HCT116 (cell line): ENCODE measurements around the gene JSRP1. TPM values are rescaled to one million over a fixed set of nuclear protein-coding genes. Genes with fewer than 3 reads are reported as not detected.

Source experiments
- ATAC-seq: fragments of 200-7000 bp; cut with Tn5 transposase; 2 replicates; pipeline ENCODE4 v1.9.1; 2020; ENCODE audit warnings: mild to moderate bottlenecking, moderate library complexity
- BruUV-seq: library from RNA; stranded (reverse); fragments of 400-500 nt; replicated peaks from 2 replicates; lab custom pipeline; 2021; lab: Mats Ljungman, UMichigan
- CTCF ChIA-PET: fragments of 300-600 bp; sonication (Branson Sonifier 250); formaldehyde crosslinking; loops from one replicate; lab custom pipeline; 2021; ENCODE audit warnings: antibody characterized with exemption; lab: Charles Lee
- POLR2A ChIA-PET: fragments of 300-600, 350-600 bp; sonication (Branson Sonifier 250); formaldehyde crosslinking; loops from one replicate; lab custom pipeline; 2021; ENCODE audit warnings: antibody characterized with exemption; lab: Charles Lee
- RAD21 ChIA-PET, 2 experiments: fragments of 300-600 bp; sonication (Branson Sonifier 250); formaldehyde crosslinking; loops; one replicate each; lab custom pipeline; 2023; ENCODE audit warnings: low total read pairs in 2 of 2; ENCODE audit not compliant: uncharacterized antibody in 2 of 2, unreplicated experiment in 2 of 2, low non-redundant PET in 1 of 2; lab: Charles Lee
- DNase-seq: peaks from one replicate; pipeline ENCODE4 v3.0.0-alpha.2; 2010; ENCODE audit warnings: low read depth, low spot score
- H2AFZ ChIP-seq: fragments of 200-600 bp; shearing (Covaris generic), sonication (generic); 2 replicates; pipeline ENCODE4 v1.6.1; 2017; ENCODE audit warnings: low read depth, mixed run types, mixed read lengths, antibody characterized with exemption, low read length; ENCODE audit not compliant: poor library complexity, severe bottlenecking
- H3K27ac ChIP-seq: 2 replicates; pipeline ENCODE4 v1.5.1; 2012; ENCODE audit warnings: low read depth, low read length
- H3K27me3 ChIP-seq: fragments of 200-600 bp; sonication (generic); 2 replicates; pipeline ENCODE4 v1.6.1; 2016; ENCODE audit warnings: mixed run types, low read length, mixed read lengths; ENCODE audit not compliant: insufficient read depth
- H3K36me3 ChIP-seq, 2 experiments: fragments of 200-500 bp in 1 of 2; fragments of 200-600 bp in 1 of 2; sonication (Bioruptor generic) in 1 of 2; sonication (generic) in 1 of 2; 2 replicates each; pipeline versions ENCODE4 v1.5.1 to v1.6.1; 2014 to 2016; ENCODE audit warnings: low read length in 2 of 2, inconsistent platforms in 1 of 2, mixed read lengths in 1 of 2, mixed run types in 1 of 2; ENCODE audit not compliant: insufficient read depth in 2 of 2, control insufficient read depth in 1 of 2
- H3K4me1 ChIP-seq, 2 experiments: fragments of 200-600 bp in 1 of 2; sonication (generic) in 1 of 2; 2 replicates each; pipeline versions ENCODE4 v1.5.1 to v1.6.1; 2012 to 2017; ENCODE audit warnings: low read length in 2 of 2, inconsistent platforms in 1 of 2, mild to moderate bottlenecking in 1 of 2, mixed read lengths in 1 of 2, mixed run types in 1 of 2, moderate library complexity in 1 of 2; ENCODE audit not compliant: insufficient read depth in 2 of 2, control insufficient read depth in 1 of 2
- H3K4me2 ChIP-seq: fragments of 200-600 bp; sonication (generic); 2 replicates; pipeline ENCODE4 v1.6.1; 2017; ENCODE audit warnings: mixed run types, low read length, mixed read lengths
- H3K4me3 ChIP-seq, 2 experiments: fragments of 200-600 bp in 1 of 2; sonication (generic) in 1 of 2; replicated peaks in 1 of 2; 2 replicates each; pipeline ENCODE4 v1.5.1; 2011 to 2016; ENCODE audit warnings: low read length in 2 of 2, control low read depth in 1 of 2, low read depth in 1 of 2, mild to moderate bottlenecking in 1 of 2, mixed read lengths in 1 of 2, mixed run types in 1 of 2
- H3K79me2 ChIP-seq: fragments of 200-600 bp; sonication (generic); 2 replicates; pipeline ENCODE4 v1.6.1; 2017; ENCODE audit warnings: mild to moderate bottlenecking, mixed run types, low read length, moderate library complexity, mixed read lengths; ENCODE audit not compliant: insufficient read depth
- H3K9ac ChIP-seq: fragments of 200-600 bp; sonication (generic); 2 replicates; pipeline ENCODE4 v1.6.1; 2016; ENCODE audit warnings: low read length, mixed read lengths
- H3K9me2 ChIP-seq: fragments of 200-600 bp; sonication (generic), shearing (Covaris generic); 2 replicates; pipeline ENCODE4 v1.6.1; 2017; ENCODE audit warnings: mixed run types, mild to moderate bottlenecking, moderate library complexity; ENCODE audit not compliant: insufficient read depth
- H3K9me3 ChIP-seq, 2 experiments: fragments of 200-500 bp in 1 of 2; fragments of 200-600 bp in 1 of 2; sonication (Bioruptor generic) in 1 of 2; sonication (generic) in 1 of 2; 2 replicates each; pipeline ENCODE4 v1.6.1; 2014 to 2017; ENCODE audit warnings: low read length in 2 of 2, mixed read lengths in 2 of 2, inconsistent platforms in 1 of 2, low read depth in 1 of 2, mild to moderate bottlenecking in 1 of 2, mixed run types in 1 of 2, moderate library complexity in 1 of 2; ENCODE audit not compliant: control insufficient read depth in 1 of 2, insufficient read depth in 1 of 2
- H4K20me1 ChIP-seq: fragments of 200-600 bp; sonication (generic), shearing (Covaris generic); 2 replicates; pipeline ENCODE4 v1.6.1; 2017; ENCODE audit warnings: mixed run types, mild to moderate bottlenecking, moderate library complexity; ENCODE audit not compliant: insufficient read depth
- EGR1 ChIP-seq: IDR thresholded peaks from 2 replicates; pipeline ENCODE4 v1.6.1; 2012; ENCODE audit warnings: low read depth
- ELF1 ChIP-seq: IDR thresholded peaks from 2 replicates; pipeline ENCODE4 v1.6.1; 2012; ENCODE audit warnings: low read depth, borderline replicate concordance
- EZH2 ChIP-seq: fragments of 200-600 bp; sonication (generic); IDR thresholded peaks from 2 replicates; pipeline ENCODE4 v1.6.1; 2017; ENCODE audit warnings: antibody characterized with exemption, mixed run types
- EZH2phosphoT487 ChIP-seq: fragments of 200-600 bp; IDR thresholded peaks from 2 replicates; pipeline ENCODE4 v1.6.1; 2018; ENCODE audit warnings: antibody characterized with exemption, borderline replicate concordance
- MAX ChIP-seq: IDR thresholded peaks from 2 replicates; pipeline ENCODE4 v1.6.1; 2012
- POLR2A ChIP-seq: IDR thresholded peaks from 2 replicates; pipeline ENCODE4 v1.7.0; 2011; ENCODE audit warnings: borderline replicate concordance; ENCODE audit not compliant: insufficient read depth, insufficient read length; ENCODE audit errors: extremely low read depth
- POLR2AphosphoS5 ChIP-seq: IDR thresholded peaks from 2 replicates; pipeline ENCODE4 v1.6.1; 2011; ENCODE audit warnings: mild to moderate bottlenecking, low read depth, low read length, moderate library complexity
- RAD21 ChIP-seq: IDR thresholded peaks from 2 replicates; pipeline ENCODE4 v1.6.1; 2012; ENCODE audit warnings: low read depth, mild to moderate bottlenecking
- SIN3A ChIP-seq: IDR thresholded peaks from 2 replicates; pipeline ENCODE4 v1.6.1; 2012; ENCODE audit warnings: low read depth
- SP1 ChIP-seq: IDR thresholded peaks from 2 replicates; pipeline ENCODE4 v1.6.1; 2012; ENCODE audit warnings: low read depth
- ZFX ChIP-seq: fragments of 450-650 bp; IDR thresholded peaks from 2 replicates; pipeline ENCODE4 v1.6.1; 2017
- ZNF274 ChIP-seq: fragments of 200-500 bp; sonication (Bioruptor generic); IDR thresholded peaks from 2 replicates; pipeline ENCODE4 v1.6.1; 2014; ENCODE audit warnings: mild to moderate bottlenecking, low read depth, low read length, inconsistent platforms
- intact Hi-C: fragments of 100-400 bp; cut with micrococcal nuclease; formaldehyde crosslinking; loops from 2 replicates; pipeline ENCODE4 v1.10.0; 2022
- total RNA-seq: library from RNA; stranded (reverse); gene quantifications from one replicate; pipeline ENCODE4 v1.2.1, GENCODE V29; 2021; ENCODE audit not compliant: unreplicated experiment
- TF ChIP-seq, protein P1 (sequence below): IDR thresholded peaks from 2 replicates; pipeline ENCODE4 v1.6.1; 2011; ENCODE audit warnings: mild to moderate bottlenecking, low read length, moderate library complexity; ENCODE audit not compliant: insufficient replicate concordance; ENCODE audit errors: extremely low read depth
- TF ChIP-seq, protein P2 (sequence below), 3 experiments: fragments of 200-600 bp in 1 of 3; sonication (generic) in 1 of 3; IDR thresholded peaks in 2 of 3; conservative IDR thresholded peaks in 1 of 3; 2 replicates each; pipeline ENCODE4 v1.5.1; 2012 to 2017; ENCODE audit warnings: low read depth in 2 of 3, low read length in 2 of 3, antibody characterized with exemption in 1 of 3, borderline replicate concordance in 1 of 3, control low read depth in 1 of 3, mild to moderate bottlenecking in 1 of 3, mixed read lengths in 1 of 3, mixed run types in 1 of 3, moderate library complexity in 1 of 3; ENCODE audit not compliant: insufficient read depth in 1 of 3

The JSRP1 gene
- total RNA-seq, 1 experiment from 2014 or later: 0.30 TPM

GRCh38 chr19:2236314-2237050 is 19.7 kb downstream of the JSRP1 start, which contains the start of the genes PLEKHJ1 and SF3A2:
Gene PLEKHJ1 (minus strand): TSS chr19:2236329. CDS start chr19:2236248, 81 bp downstream.
Gene SF3A2 (plus strand): TSS chr19:2236824. CDS start chr19:2243419, 6,595 bp downstream.
- BruUV-seq: no TSS peak
- CTCF ChIA-PET: interaction anchor here (0.7 to 1.4 kb wide), 3 partner anchors 81 to 149 kb away, joined by 3 to 5 read pairs (median 3); no protein-coding TSS in a partner anchor
- peaks cover 83% of the 10 kb centered on the region for H3K79me2 ChIP-seq
- H3K9me3 ChIP-seq: no peaks in the 10 kb centered on the region
- peaks cover 9 to 47% of the 10 kb centered on the region in 2 experiments for H3K36me3 ChIP-seq
- peak within 1 kb of the TSS; percentile 83 to 92 for H3K4me3 ChIP-seq
- TF ChIP-seq SIN3A: peak; percentile 87
- peak; percentile 74 for TF ChIP-seq POLR2AphosphoS5
- TF ChIP-seq EZH2phosphoT487: no peak
- peak; percentile 97 for TF ChIP-seq RAD21
- TF ChIP-seq SP1: peak; percentile 52; the same call in 1 of the 2 replicates
- TF ChIP-seq EZH2: no peak
- TF ChIP-seq, protein P1, sequence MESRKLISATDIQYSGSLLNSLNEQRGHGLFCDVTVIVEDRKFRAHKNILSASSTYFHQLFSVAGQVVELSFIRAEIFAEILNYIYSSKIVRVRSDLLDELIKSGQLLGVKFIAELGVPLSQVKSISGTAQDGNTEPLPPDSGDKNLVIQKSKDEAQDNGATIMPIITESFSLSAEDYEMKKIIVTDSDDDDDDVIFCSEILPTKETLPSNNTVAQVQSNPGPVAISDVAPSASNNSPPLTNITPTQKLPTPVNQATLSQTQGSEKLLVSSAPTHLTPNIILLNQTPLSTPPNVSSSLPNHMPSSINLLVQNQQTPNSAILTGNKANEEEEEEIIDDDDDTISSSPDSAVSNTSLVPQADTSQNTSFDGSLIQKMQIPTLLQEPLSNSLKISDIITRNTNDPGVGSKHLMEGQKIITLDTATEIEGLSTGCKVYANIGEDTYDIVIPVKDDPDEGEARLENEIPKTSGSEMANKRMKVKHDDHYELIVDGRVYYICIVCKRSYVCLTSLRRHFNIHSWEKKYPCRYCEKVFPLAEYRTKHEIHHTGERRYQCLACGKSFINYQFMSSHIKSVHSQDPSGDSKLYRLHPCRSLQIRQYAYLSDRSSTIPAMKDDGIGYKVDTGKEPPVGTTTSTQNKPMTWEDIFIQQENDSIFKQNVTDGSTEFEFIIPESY: peak; percentile 29
- TF ChIP-seq ELF1: no peak; the same call in 1 of the 2 replicates
- TF ChIP-seq POLR2A: peak; percentile 82
- TF ChIP-seq, protein P2, sequence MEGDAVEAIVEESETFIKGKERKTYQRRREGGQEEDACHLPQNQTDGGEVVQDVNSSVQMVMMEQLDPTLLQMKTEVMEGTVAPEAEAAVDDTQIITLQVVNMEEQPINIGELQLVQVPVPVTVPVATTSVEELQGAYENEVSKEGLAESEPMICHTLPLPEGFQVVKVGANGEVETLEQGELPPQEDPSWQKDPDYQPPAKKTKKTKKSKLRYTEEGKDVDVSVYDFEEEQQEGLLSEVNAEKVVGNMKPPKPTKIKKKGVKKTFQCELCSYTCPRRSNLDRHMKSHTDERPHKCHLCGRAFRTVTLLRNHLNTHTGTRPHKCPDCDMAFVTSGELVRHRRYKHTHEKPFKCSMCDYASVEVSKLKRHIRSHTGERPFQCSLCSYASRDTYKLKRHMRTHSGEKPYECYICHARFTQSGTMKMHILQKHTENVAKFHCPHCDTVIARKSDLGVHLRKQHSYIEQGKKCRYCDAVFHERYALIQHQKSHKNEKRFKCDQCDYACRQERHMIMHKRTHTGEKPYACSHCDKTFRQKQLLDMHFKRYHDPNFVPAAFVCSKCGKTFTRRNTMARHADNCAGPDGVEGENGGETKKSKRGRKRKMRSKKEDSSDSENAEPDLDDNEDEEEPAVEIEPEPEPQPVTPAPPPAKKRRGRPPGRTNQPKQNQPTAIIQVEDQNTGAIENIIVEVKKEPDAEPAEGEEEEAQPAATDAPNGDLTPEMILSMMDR (IDR thresholded peaks at IDR 0.05 in 2 of 3, conservative IDR thresholded peaks at IDR 0.05 in 1 of 3; ENCODE audit: borderline replicate concordance in 1 of 3, insufficient read depth in 1 of 3, low read depth in 2 of 3, low read length in 2 of 3): peak; percentile 87 to 98 (median 96)
- TF ChIP-seq ZFX: peak; percentile 96; the same call in 1 of the 2 replicates
- TF ChIP-seq EGR1: peak; percentile 99
- TF ChIP-seq MAX: peak; percentile 98
- TF ChIP-seq ZNF274: no peak
- intact Hi-C loops: loop anchor here (1.0 to 5.0 kb wide), 3 partner anchors 37 to 155 kb away; partner anchors contain the start of gene DOT1L
- peak within 1 kb of the TSS; percentile 99 for H3K9ac ChIP-seq
- RAD21 ChIA-PET: interaction anchor here (0.7 to 1.0 kb wide), 2 partner anchors 79 to 81 kb away, joined by 3 to 4 read pairs; no protein-coding TSS in a partner anchor
- no peaks in the 10 kb centered on the region for H3K9me2 ChIP-seq
- POLR2A ChIA-PET: no interaction called here
- ATAC-seq (peak; percentile 77), DNase-seq (peak; percentile 94)
- H2AFZ ChIP-seq: no peak within 1 kb of the TSS
- H4K20me1 ChIP-seq: peaks cover 29% of the 10 kb centered on the region; the same call in 1 of the 2 replicates
- H3K27me3 ChIP-seq: no peaks in the 10 kb centered on the region
- H3K27ac ChIP-seq: peak within 1 kb of the TSS; percentile 95
- peak within 1 kb of the TSS; percentile 80 for H3K4me2 ChIP-seq
- peaks cover 17 to 49% of the 10 kb centered on the region in 2 experiments; a peak in 3 of 4 replicates for H3K4me1 ChIP-seq
